Hepatocyte (in vitro differentiated cells): ENCODE data around the gene CALHM6. TPM values are rescaled to one million over a fixed set of nuclear protein-coding genes. Genes with fewer than 3 reads are reported as not detected.

Experiments used
- DNase-seq: peaks from one replicate; pipeline ENCODE4 v3.0.0-alpha.2; 2016; ENCODE audit warnings: low spot score
- H2AFZ ChIP-seq: fragments of 200-600 bp; sonication (generic); 2 replicates; pipeline ENCODE4 v1.6.0; 2016; ENCODE audit warnings: antibody characterized with exemption, mild to moderate bottlenecking
- H3K27ac ChIP-seq: fragments of 200-600 bp; sonication (generic); 2 replicates; pipeline ENCODE4 v1.5.1; 2016; ENCODE audit warnings: mild to moderate bottlenecking
- H3K27me3 ChIP-seq: fragments of 200-600 bp; sonication (generic); 2 replicates; pipeline ENCODE4 v1.6.1; 2016
- H3K36me3 ChIP-seq: fragments of 200-600 bp; sonication (generic); replicated peaks from 2 replicates; pipeline ENCODE4 v1.5.1; 2016; ENCODE audit warnings: low read depth; ENCODE audit not compliant: insufficient read depth
- H3K4me1 ChIP-seq: fragments of 200-600 bp; sonication (generic); 2 replicates; pipeline ENCODE4 v1.5.1; 2016; ENCODE audit warnings: mild to moderate bottlenecking, moderate library complexity; ENCODE audit not compliant: insufficient read depth
- H3K4me2 ChIP-seq: fragments of 200-600 bp; sonication (generic); 2 replicates; pipeline ENCODE4 v1.6.0; 2016
- H3K4me3 ChIP-seq: fragments of 200-600 bp; sonication (generic); 2 replicates; pipeline ENCODE4 v1.5.1; 2016; ENCODE audit warnings: mild to moderate bottlenecking
- H3K79me2 ChIP-seq: fragments of 200-600 bp; sonication (generic); 2 replicates; pipeline ENCODE4 v1.6.0; 2017; ENCODE audit warnings: mild to moderate bottlenecking
- H3K9me2 ChIP-seq: fragments of 200-600 bp; sonication (generic); replicated peaks from 2 replicates; pipeline ENCODE4 v1.6.0; 2017; ENCODE audit warnings: mild to moderate bottlenecking; ENCODE audit not compliant: insufficient read depth
- H3K9me3 ChIP-seq: fragments of 200-600 bp; sonication (generic); 2 replicates; pipeline ENCODE4 v1.5.1; 2016; ENCODE audit warnings: low read depth, mild to moderate bottlenecking
- H4K20me1 ChIP-seq: fragments of 200-600 bp; sonication (generic); 2 replicates; pipeline ENCODE4 v1.6.0; 2016; ENCODE audit warnings: mild to moderate bottlenecking; ENCODE audit not compliant: insufficient read depth, poor library complexity, severe bottlenecking
- EZH2 ChIP-seq: fragments of 200-600 bp; sonication (generic); IDR thresholded peaks from 2 replicates; pipeline ENCODE4 v1.6.1; 2016; ENCODE audit warnings: antibody characterized with exemption, mild to moderate bottlenecking, borderline replicate concordance
- EZH2phosphoT487 ChIP-seq: fragments of 200-600 bp; sonication (generic); IDR thresholded peaks from one replicate; pipeline ENCODE4 v1.6.1; 2018; ENCODE audit warnings: antibody characterized with exemption, mild to moderate bottlenecking, low read depth, moderate library complexity; ENCODE audit not compliant: unreplicated experiment, severe bottlenecking
- WGBS: methylation state at CpG from one replicate; pipeline ENCODE4 v1.1.6; 2016; ENCODE audit warnings: low lambda C conversion rate; ENCODE audit errors: missing lambda C conversion rate; 5-methylcytosine and 5-hydroxymethylcytosine counted together
- polyA plus RNA-seq: library from polyadenylated mRNA; unstranded; fragments of >200 nt; fragmentation: Nextera tagmentation; extraction: Ambion mirVana; gene quantifications from 2 replicates; pipeline ENCODE4 v1.2.1, GENCODE V29; 2016
- total RNA-seq: library from RNA; depleted of rRNA; stranded (reverse); fragments of >200 nt; gene quantifications from 2 replicates; pipeline ENCODE4 v1.2.3, GENCODE V29; 2014
- TF ChIP-seq, protein P1 (sequence below): fragments of 200-600 bp; sonication (generic); IDR thresholded peaks from 2 replicates; pipeline ENCODE4 v1.5.1; 2016; ENCODE audit warnings: antibody characterized with exemption, mild to moderate bottlenecking; ENCODE audit not compliant: poor library complexity

Gene CALHM6
- total and polyA plus RNA-seq, 2 experiments from 2014 or later, result 0.50 to 0.83 TPM

DNA sequence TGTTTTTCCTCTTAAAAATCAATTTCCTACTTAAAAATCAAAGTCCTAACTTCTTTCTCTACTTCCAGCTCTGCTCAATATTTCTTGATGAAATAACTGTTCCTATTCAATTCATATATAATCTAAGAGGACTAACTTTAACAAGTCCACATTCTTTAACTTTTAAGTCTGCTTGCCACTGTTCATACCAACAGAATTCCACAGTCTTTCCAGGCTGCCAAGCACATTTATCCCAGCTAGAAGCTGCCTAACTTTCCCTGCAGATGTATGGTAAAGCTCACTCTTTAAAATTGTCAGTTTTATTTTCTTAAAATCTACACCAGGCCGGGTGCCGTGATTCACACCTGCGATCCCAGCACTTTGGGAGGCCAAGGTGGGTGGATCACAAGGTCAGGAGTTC is 11.5 kb downstream of the CALHM6 start:
- H3K27ac ChIP-seq, result no peak overlapping the region
- no peaks in the 10 kb centered on the region for H3K79me2 ChIP-seq
- TF ChIP-seq, protein P1, sequence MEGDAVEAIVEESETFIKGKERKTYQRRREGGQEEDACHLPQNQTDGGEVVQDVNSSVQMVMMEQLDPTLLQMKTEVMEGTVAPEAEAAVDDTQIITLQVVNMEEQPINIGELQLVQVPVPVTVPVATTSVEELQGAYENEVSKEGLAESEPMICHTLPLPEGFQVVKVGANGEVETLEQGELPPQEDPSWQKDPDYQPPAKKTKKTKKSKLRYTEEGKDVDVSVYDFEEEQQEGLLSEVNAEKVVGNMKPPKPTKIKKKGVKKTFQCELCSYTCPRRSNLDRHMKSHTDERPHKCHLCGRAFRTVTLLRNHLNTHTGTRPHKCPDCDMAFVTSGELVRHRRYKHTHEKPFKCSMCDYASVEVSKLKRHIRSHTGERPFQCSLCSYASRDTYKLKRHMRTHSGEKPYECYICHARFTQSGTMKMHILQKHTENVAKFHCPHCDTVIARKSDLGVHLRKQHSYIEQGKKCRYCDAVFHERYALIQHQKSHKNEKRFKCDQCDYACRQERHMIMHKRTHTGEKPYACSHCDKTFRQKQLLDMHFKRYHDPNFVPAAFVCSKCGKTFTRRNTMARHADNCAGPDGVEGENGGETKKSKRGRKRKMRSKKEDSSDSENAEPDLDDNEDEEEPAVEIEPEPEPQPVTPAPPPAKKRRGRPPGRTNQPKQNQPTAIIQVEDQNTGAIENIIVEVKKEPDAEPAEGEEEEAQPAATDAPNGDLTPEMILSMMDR, result no peak
- TF ChIP-seq EZH2, result no peak
- TF ChIP-seq EZH2phosphoT487, result no peak
- peaks cover 4% of the 10 kb centered on the region for H3K4me1 ChIP-seq
- no peak overlapping the region for H3K4me3 ChIP-seq
- H2AFZ ChIP-seq, result no peak overlapping the region
- DNase-seq, result no peak
- no peaks in the 10 kb centered on the region for H3K27me3 ChIP-seq
- no peaks in the 10 kb centered on the region for H3K9me3 ChIP-seq
- no peaks in the 10 kb centered on the region for H3K36me3 ChIP-seq
- WGBS, result 56% methylated on average over 3 of the region's 3 CpGs
- no peak overlapping the region for H3K4me2 ChIP-seq
- H4K20me1 ChIP-seq, result no peaks in the 10 kb centered on the region
- no peaks in the 10 kb centered on the region for H3K9me2 ChIP-seq

DNA sequence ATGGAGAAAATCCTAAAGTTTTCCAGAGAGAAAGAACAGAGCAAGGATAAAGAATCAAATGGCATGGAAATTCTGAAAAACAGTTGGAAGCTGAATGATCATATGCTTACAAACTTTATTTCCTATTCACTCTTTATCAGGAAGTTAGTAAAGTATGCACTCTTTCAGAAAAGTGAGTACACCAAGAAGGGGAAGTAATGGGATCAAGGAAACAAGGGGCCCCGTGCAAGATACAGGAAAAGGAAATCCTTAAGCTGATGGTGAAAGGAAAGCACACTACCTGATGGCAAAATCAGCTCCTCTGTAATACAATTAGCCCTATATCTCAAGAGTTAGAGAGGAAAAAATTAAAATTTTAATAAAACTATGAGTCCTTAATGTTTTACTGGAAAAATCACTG is 14.0 kb downstream of the CALHM6 start:
- H3K9me2 ChIP-seq, result no peaks in the 10 kb centered on the region
- H3K9me3 ChIP-seq, result no peaks in the 10 kb centered on the region
- no peak for DNase-seq
- no peaks in the 10 kb centered on the region for H3K79me2 ChIP-seq
- H4K20me1 ChIP-seq, result no peaks in the 10 kb centered on the region
- 81% methylated on average over 1 of the region's 1 CpG for WGBS
- TF ChIP-seq EZH2 (no peak), EZH2phosphoT487 (no peak)
- TF ChIP-seq, protein P1, result no peak
- peaks cover 4% of the 10 kb centered on the region for H3K4me1 ChIP-seq
- no peak overlapping the region for H3K27ac ChIP-seq
- H3K4me2 ChIP-seq, result no peak overlapping the region
- no peaks in the 10 kb centered on the region for H3K27me3 ChIP-seq
- H3K4me3 ChIP-seq, result no peak overlapping the region
- no peaks in the 10 kb centered on the region for H3K36me3 ChIP-seq
- H2AFZ ChIP-seq, result no peak overlapping the region

DNA sequence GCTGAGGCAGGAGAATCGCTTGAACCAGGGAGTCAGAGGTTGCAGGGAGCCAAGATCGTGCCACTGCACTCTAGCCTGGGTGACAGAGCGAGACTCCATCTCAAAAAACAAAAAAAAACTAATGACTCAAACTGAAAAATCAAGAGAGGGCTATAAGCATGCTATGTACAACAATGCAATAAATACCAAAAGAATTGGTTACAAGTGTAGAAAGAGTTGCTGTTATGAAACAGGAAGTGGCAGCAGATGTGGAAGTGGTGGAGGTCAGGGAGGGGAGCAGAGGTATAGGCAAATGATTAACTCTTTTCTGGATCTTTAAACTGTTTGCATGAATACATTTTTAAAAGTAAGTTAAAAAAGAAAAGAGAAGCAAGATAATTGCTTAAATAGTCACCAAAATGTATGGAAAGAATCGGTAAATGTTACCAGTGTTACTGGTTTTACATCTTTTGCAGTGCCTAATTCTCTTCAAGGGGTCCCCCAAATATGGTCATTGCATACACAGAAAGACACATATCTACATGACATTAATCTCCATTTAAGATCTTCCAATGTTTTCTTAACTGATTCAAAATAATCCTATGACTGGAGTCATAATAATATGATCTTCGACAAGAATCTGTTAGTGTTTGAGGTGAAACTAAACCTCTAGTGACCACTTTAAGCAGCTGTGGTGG is 15.0 kb downstream of the CALHM6 start:
- Histone ChIP-seq H3K27me3 (no peaks in the 10 kb centered on the region), H3K9me2 (no peaks in the 10 kb centered on the region), H3K4me2 (no peak overlapping the region), H3K4me3 (no peak overlapping the region), H4K20me1 (no peaks in the 10 kb centered on the region), H3K36me3 (no peaks in the 10 kb centered on the region), H3K27ac (no peak overlapping the region), H3K79me2 (no peaks in the 10 kb centered on the region), H3K9me3 (no peaks in the 10 kb centered on the region), H2AFZ (no peak overlapping the region), H3K4me1 (peaks cover 4% of the 10 kb centered on the region)
- TF ChIP-seq EZH2 (no peak), EZH2phosphoT487 (no peak)
- TF ChIP-seq, protein P1, result no peak
- DNase-seq, result no peak
- 91% methylated on average over 5 of the region's 5 CpGs for WGBS

DNA sequence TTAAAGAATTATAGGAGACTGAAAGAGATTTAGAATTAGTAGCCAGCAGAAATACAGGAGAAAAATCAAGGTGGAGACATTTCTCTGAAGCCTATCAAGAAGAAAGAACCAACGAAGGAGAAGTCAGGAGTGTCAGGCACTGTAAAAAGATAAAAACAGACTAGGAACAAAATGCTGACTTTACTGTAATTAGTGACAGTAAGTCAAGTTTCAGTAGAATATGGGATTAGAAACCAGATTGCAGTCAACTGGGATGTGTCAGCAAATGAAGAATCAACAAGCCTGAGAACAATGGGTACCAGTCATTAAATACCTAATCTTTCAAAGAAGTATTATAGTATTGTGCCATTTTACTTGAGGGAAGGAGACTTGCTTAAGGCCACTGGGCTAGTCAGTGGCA is 21.6 kb downstream of the CALHM6 start:
- no peak for TF ChIP-seq EZH2phosphoT487
- no peak for TF ChIP-seq EZH2
- TF ChIP-seq, protein P1, result no peak
- DNase-seq, result no peak
- WGBS, result 82% methylated on average over 1 of the region's 1 CpG

More for the DNA sequence above, 21.6 kb downstream of the CALHM6 start:
- H3K4me2 ChIP-seq, result no peak overlapping the region
- H3K36me3 ChIP-seq, result no peaks in the 10 kb centered on the region
- no peaks in the 10 kb centered on the region for H3K79me2 ChIP-seq
- H3K27me3 ChIP-seq, result no peaks in the 10 kb centered on the region
- H3K4me1 ChIP-seq, result no peaks in the 10 kb centered on the region
- H3K9me2 ChIP-seq, result no peaks in the 10 kb centered on the region
- H3K27ac ChIP-seq, result no peak overlapping the region
- no peak overlapping the region for H2AFZ ChIP-seq
- H3K9me3 ChIP-seq, result no peaks in the 10 kb centered on the region
- no peak overlapping the region for H3K4me3 ChIP-seq
- H4K20me1 ChIP-seq, result no peaks in the 10 kb centered on the region
